Measurements from ENCODE around the gene PRR15L. TPM values are rescaled to one million over a fixed set of nuclear protein-coding genes. Genes with fewer than 3 reads are reported as not detected.
"Not testable (repeated sequence)": the region's sequence is repeated elsewhere in the genome, so short reads cannot be mapped to it uniquely, and the experiment has no call there.

Gene PRR15L
- total RNA-seq, 1 experiment from 2014 or later = not detected

DNA sequence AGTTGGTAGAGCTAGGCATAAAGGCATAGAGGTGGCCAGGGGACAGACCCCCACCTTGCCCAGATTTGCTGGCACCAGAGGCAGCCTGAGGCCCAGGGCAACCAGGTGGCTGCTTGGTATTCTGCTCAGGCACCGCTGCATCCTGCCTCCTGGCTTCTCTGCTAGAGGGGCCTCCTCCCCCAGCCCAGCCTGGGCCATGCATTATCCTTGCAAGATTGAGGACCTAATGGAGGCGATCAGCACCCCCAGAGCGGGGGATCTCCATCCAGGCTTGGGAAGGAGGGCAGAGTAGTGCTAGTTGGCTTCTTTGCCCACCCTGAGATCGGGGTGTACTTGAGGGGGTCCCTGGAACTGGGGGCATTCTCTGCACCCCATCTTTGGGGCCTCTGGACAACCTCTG, 37.0 kb upstream of the PRR15L start:
- Histone ChIP-seq H3K27me3 (no peaks in the 10 kb centered on the region), H3K4me1 (peaks cover 47% of the 10 kb centered on the region), H3K4me3 (no peak overlapping the region), H3K9me3 (replicated peaks) (no peaks in the 10 kb centered on the region), H3K36me3 (no peaks in the 10 kb centered on the region), H3K27ac (no peak overlapping the region)
- DNase-seq = no peak

DNA sequence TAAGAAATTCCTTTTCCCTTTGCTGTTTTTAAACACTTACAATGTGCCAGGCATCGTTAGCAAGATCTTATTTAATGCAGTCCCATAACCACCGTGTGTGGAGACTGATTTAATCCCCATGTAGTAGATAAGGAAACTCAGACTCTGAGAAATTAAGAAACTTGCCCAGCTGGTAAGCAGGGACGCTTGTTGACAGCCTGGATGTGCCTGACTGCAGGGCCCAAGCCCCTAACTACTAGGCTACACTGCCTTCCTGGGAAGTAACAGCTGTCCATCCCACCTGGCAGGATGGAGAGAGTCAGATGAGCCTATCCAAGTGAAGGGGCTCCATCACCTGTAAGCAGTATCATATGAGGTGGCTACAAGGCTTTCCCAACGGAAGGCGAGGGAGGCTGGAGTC, 36.3 kb upstream of the PRR15L start:
- H3K4me1 ChIP-seq = peaks cover 54% of the 10 kb centered on the region
- H3K4me3 ChIP-seq = no peak overlapping the region
- no peaks in the 10 kb centered on the region for H3K27me3 ChIP-seq
- H3K9me3 ChIP-seq (replicated peaks) = no peaks in the 10 kb centered on the region
- no peak for DNase-seq
- no peak overlapping the region for H3K27ac ChIP-seq
- no peaks in the 10 kb centered on the region for H3K36me3 ChIP-seq

DNA sequence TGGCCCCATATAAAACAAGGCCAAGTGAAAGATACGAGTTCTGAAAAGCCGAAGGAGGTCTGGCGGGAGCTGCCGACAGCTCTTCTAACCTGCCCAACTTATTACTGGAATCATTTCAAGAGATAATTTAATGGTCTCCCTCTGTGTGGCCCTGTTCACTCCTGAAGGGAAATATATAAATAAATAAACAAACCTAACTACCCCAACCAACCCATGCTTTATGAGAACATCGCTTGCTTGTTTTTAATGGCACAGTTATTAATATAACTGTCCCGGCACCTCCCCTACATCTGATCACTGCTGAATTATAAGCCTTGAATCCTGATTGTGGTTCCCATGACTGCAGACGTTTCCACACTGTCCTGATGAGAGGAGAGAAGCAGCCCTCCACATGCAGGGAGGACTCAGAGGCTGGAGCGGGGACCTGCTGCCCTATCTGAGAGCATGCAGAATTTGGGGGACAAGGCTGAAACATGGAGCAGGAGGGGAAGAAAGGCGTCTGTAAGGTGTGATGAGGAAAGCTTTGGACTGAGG, 35.4 kb upstream of the PRR15L start:
- Histone ChIP-seq H3K27ac (no peak overlapping the region), H3K4me1 (peaks cover 58% of the 10 kb centered on the region), H3K36me3 (no peaks in the 10 kb centered on the region), H3K9me3 (replicated peaks) (no peaks in the 10 kb centered on the region), H3K27me3 (no peaks in the 10 kb centered on the region), H3K4me3 (no peak overlapping the region)
- no peak for DNase-seq

DNA sequence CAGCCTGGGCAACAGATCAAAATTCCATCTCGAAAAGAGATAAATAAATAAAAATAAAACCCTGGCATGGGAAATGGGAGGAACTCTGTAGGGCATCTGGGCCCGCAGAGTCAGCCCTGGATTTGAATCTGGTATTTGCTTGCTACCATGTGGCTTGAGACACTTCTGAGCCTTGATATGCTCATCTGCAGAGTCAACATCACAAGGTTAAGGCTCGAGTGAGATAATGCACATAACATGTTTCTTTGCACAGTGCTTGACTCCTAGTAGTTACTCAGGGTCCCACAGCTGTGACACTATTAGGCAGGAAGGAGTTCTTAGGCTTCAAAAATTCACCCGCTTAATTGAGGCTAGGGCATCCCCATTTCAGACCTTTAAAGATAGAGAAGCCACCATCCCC, 34.5 kb upstream of the PRR15L start:
- no peak overlapping the region for H3K4me3 ChIP-seq
- H3K9me3 ChIP-seq (replicated peaks) = no peaks in the 10 kb centered on the region
- no peaks in the 10 kb centered on the region for H3K36me3 ChIP-seq
- no peaks in the 10 kb centered on the region for H3K27me3 ChIP-seq
- H3K27ac ChIP-seq = no peak overlapping the region
- peaks cover 57% of the 10 kb centered on the region for H3K4me1 ChIP-seq
- no peak for DNase-seq

DNA sequence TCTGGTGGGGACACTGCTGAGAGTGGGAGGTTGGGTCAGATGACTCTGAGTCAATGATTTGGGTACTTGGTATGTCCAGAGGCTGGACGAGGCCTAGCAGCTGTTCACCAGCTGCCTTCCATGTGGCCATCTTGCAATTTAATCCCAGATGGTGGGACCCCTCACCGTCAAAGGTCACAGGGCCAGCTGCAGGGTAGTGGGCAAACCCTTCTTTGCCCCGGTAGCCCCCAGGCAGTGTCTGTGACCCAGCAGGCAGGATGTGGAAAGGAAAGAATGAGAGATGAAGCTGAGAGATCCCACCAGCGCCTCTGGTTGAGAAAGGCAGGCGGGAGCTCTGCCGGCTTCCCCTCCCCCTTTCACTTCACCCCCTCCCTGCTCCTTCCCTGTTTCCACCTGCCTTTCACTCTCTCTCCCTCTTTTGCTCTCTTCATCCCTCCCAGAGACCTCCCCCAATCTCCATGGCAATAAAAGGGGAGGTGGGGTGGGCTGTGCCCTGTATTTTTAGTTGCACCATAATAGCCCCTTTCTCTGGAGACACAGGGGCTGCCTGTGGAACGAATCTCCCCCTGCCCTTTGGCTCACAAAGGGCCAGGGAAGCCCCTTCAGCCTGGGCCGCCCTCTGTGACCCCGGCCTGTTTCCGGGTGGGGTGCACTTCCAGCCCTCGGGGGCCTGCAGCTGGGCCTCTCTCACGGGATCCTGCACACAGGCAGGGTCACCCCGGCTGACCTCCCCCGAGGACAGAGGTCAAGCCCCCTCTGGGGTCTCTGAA, 33.5 kb upstream of the PRR15L start:
- H3K36me3 ChIP-seq = no peaks in the 10 kb centered on the region
- no peaks in the 10 kb centered on the region for H3K9me3 ChIP-seq (replicated peaks)
- H3K4me1 ChIP-seq = peaks cover 59% of the 10 kb centered on the region
- H3K27ac ChIP-seq = peak overlapping the region; percentile 70
- H3K4me3 ChIP-seq = no peak overlapping the region
- H3K27me3 ChIP-seq = no peaks in the 10 kb centered on the region
- DNase-seq = peak; percentile 92 to 94

DNA sequence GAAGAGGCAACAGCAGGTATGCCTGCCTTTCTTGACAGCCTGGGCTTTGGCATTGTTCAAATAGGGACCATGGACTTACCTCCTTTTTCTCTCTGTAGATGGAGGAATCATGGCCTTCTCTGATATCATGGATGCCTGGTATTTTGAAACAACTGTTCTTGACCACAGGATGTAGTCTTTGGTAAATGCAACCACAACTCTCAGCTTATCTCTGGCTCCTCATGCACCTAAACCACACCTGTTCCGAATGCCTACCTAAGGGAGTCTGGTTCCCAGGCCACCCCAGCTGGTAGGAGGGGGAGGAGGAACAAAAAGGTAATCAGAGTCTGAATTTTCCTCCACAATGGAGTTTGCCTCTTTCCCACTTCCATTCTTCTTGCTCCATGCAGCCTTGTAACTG, 32.0 kb upstream of the PRR15L start:
- H3K4me1 ChIP-seq = peaks cover 59% of the 10 kb centered on the region
- DNase-seq = peak; percentile 46 to 72
- no peaks in the 10 kb centered on the region for H3K36me3 ChIP-seq
- peak overlapping the region; percentile 70 for H3K27ac ChIP-seq
- no peaks in the 10 kb centered on the region for H3K9me3 ChIP-seq (replicated peaks)
- no peaks in the 10 kb centered on the region for H3K27me3 ChIP-seq
- H3K4me3 ChIP-seq = no peak overlapping the region

DNA sequence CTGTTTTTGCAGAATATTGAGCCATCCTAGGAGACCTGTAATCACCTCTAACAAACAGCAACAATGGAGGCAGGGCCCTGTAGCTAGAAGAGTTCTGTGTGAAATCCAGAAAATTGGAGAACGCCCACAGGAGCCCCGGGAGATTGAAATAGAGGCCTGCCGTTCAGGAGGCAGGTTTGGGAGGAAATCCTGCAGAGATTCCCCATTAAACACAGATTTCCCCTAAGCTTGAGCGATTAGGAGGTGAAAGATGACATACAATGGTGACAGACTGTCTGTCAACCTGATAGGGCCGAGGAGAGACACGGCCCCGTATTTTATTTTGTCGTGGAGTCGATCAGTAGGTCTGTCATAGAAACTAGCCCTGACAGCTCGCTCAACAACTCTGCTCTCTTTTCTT, 31.5 kb upstream of the PRR15L start:
- DNase-seq = no peak
- no peaks in the 10 kb centered on the region for H3K36me3 ChIP-seq
- peak overlapping the region; percentile 70 for H3K27ac ChIP-seq
- no peak overlapping the region for H3K4me3 ChIP-seq
- H3K4me1 ChIP-seq = peaks cover 59% of the 10 kb centered on the region
- no peaks in the 10 kb centered on the region for H3K9me3 ChIP-seq (replicated peaks)
- no peaks in the 10 kb centered on the region for H3K27me3 ChIP-seq

DNA sequence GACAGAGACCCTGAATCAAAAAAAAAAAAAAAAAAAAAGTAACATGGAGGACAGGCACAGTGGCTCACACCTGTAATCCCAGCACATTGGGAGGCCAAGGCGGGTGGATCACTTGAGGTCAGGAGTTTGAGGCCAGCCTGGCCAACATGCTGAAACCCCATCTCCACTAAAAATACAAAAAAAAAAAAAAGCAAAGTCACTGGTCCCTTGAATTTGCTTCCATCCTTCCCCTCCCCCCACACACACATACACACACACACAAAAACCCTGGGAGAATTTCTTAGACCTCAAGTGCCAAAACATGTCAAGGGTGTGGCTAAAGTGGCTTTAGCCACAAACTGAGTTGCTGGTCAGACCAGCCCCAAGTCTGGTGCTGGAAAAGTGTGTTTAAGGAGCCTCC, 30.8 kb upstream of the PRR15L start:
- H3K4me1 ChIP-seq = peaks cover 65% of the 10 kb centered on the region
- not testable (repeated sequence) for H3K36me3 ChIP-seq; H3K4me3 ChIP-seq; DNase-seq; H3K27ac ChIP-seq; H3K27me3 ChIP-seq; H3K9me3 ChIP-seq (replicated peaks)

DNA sequence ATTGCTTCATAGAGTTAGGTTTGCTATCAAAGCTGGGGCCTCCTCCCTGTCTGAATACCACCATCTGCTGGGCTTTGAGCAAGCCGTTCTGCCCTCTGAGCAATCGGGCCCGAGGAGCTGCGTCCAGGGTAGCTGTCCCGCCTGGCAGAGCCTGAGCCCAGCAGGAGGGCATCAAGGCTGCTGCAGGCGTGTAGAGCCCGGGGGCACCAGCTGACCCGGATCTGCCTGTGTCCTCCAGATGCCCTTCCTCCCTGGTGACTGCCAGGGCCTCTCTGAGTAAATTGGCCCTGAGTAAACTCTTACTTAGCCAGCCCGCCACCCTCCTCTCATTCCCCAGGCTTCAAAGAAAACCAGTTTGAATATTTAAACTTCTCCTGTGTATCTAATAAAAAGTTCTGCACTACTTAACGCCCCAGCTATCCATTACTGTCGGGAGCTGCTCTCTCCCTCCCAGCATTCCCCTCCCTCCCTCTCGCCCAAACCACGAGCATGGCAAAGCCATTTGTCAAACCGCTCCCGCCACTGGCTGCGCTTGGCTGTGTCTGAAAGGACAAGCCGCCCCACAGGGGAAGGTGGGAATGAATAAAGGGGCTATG, 29.7 kb upstream of the PRR15L start:
- no peaks in the 10 kb centered on the region; the same call in 1 of the 2 replicates for H3K36me3 ChIP-seq
- H3K4me1 ChIP-seq = peaks cover 58% of the 10 kb centered on the region
- peak; percentile 17 to 38 for DNase-seq
- no peaks in the 10 kb centered on the region for H3K27me3 ChIP-seq
- no peak overlapping the region for H3K4me3 ChIP-seq
- H3K27ac ChIP-seq = no peak overlapping the region
- H3K9me3 ChIP-seq (replicated peaks) = no peaks in the 10 kb centered on the region

DNA sequence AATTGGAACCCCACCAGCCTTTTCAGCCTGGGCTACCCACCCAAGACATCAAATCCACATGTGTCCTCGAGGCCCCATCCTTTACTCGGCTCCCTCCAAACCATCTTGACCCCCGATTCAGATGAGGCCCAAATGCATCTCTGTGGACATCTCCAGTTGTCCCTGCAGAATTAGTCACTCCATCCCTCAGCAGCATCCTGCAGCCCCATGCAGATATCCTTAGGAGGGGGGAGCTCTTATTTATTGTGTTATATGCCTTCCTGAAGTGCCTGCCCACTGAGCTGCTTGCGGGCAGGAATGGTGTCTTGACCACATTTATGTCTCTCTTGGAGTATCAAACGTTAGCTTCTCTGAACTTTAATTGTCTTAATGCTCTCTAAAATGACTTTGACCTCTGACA, 28.8 kb upstream of the PRR15L start:
- no peaks in the 10 kb centered on the region for H3K27me3 ChIP-seq
- H3K27ac ChIP-seq = no peak overlapping the region
- no peak for DNase-seq
- no peak overlapping the region for H3K4me3 ChIP-seq
- peaks cover 4% of the 10 kb centered on the region for H3K36me3 ChIP-seq
- peaks cover 50% of the 10 kb centered on the region for H3K4me1 ChIP-seq
- H3K9me3 ChIP-seq (replicated peaks) = no peaks in the 10 kb centered on the region

DNA sequence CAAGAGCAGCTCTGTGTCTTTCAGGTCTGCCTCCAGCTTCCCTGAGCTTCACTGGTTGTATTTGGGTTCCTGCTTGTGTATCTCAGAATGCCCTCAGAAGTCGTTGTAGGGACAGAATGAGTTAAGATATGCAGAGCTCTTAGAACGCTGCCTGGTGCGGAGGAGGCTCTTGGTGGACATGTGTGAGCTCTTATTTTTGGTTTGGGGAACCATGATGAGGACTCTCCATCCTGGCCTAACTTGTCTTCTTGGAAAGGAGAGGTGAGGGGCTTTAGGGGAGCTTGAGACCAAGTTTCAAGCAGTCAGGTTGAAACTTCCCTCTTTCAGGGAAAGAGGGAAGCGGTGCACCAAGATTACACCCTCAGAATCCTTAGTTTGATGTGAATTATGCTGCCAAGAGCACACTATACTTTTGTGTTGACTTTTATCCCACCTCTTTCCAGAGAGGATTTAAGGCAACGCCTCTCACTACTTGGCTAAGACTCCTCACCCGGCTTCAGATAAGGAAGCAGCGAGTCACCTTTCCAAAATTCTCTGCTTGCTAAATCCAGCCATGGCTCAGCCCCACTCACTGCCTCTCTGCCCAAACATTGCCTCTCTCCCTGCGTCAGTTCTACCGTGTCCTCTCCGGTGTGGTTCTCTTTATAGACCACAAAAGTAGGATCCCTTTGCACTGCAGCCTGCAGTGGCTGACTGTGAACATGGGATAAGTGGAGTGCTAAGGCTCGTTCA, 26.0 kb upstream of the PRR15L start:
- Histone ChIP-seq H3K36me3 (peaks cover 14% of the 10 kb centered on the region), H3K4me1 (peaks cover 21% of the 10 kb centered on the region), H3K27me3 (no peaks in the 10 kb centered on the region), H3K9me3 (replicated peaks) (no peaks in the 10 kb centered on the region), H3K4me3 (no peak overlapping the region), H3K27ac (no peak overlapping the region)
- no peak for DNase-seq

DNA sequence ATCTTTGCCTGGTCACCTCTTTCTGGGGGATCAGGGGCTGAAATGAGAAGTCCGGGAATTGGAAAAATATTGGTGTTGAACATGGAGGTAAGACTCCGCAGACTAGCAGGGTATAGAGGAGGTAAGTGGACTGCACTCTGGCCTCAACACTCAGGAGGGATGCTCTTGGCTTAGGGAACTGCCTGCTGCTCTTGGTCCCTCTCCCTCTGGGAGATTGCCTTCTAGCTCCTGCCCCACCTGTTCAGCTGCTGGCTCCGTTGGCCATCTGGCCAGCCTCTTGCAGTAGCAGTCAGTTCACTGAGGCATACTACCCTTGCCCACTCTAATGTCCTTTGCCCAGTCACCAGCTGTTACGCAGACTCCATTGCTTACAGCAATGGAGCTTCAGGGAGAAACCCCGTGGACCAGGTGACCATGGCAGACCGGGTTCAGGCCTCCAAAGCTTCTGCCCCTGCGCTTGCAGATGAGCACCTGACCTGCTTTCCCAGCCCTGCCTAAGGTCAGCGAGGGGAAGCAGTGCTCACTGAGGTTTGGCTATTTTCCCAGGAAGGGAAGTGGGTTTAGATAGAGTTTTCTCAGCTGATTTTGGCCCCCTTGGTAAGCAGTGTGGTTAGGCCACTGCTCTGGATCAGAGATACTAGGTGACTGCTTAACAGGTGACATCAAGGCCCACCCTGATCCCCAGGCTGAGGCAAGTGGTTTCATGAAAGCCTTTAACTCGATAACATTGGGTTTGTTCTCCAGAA, 25.1 kb upstream of the PRR15L start:
- Histone ChIP-seq H3K4me3 (no peak overlapping the region), H3K9me3 (replicated peaks) (no peaks in the 10 kb centered on the region), H3K27me3 (no peaks in the 10 kb centered on the region), H3K27ac (no peak overlapping the region), H3K36me3 (peaks cover 20% of the 10 kb centered on the region), H3K4me1 (peaks cover 19% of the 10 kb centered on the region)
- DNase-seq = no peak

DNA sequence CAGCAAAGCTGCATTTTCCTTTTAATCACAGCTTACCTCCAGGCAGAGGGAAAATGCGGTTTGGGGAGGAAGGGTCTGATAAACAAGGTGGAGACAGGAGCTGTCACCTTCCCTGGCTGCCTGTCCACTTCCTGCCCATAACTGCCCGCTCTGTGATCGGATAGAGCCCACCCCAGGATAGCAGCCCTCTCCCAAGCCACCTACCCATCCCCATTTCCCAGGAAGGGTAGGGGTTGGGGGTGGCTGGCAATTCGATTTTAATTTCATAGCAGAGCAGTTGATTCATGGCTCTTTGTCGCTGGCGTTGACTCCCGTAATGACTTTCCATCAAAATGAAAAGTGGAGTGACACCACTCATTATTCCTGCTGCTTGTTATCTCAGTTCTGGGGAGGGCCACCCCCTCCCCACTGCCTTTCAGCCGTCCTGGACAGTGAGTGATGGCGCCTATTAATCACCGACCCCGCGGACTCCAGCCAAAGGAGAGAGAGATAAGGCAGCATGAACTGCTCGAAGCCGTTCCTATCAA, 24.5 kb upstream of the PRR15L start:
- H3K36me3 ChIP-seq = peaks cover 24% of the 10 kb centered on the region

DNA sequence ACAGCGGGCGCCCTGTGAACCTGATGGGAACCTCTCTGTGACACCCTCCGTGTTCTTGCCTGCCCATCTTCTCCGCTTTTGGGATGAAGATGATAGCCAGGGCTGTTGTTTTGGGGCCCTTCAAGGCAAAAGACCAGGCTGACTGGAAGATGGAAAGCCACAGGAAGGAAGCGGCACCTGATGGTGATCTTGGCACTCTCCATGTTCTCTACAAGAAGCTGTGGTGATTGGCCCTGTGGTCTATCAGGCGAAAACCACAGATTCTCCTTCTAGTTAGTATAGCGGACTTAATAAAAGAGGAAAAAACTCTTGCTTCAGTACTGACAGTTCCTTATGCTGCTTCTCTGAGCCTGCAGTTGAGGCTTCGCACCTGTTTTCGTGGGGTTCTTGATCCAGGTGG, 23.8 kb upstream of the PRR15L start:
- H3K4me3 ChIP-seq = no peak overlapping the region
- H3K36me3 ChIP-seq = peaks cover 24% of the 10 kb centered on the region
- DNase-seq = no peak
- H3K9me3 ChIP-seq (replicated peaks) = no peaks in the 10 kb centered on the region
- H3K4me1 ChIP-seq = peaks cover 9% of the 10 kb centered on the region; the same call in 1 of the 2 replicates
- no peak overlapping the region for H3K27ac ChIP-seq
- H3K27me3 ChIP-seq = no peaks in the 10 kb centered on the region

More for the DNA sequence above, 24.5 kb upstream of the PRR15L start:
- Histone ChIP-seq H3K27me3 (no peaks in the 10 kb centered on the region), H3K9me3 (replicated peaks) (no peaks in the 10 kb centered on the region), H3K4me1 (peaks cover 12% of the 10 kb centered on the region), H3K4me3 (no peak overlapping the region), H3K27ac (no peak overlapping the region)
- no peak for DNase-seq

Measured in SJCRH30 (cell line).